ENCODE data around the gene SETDB2. TPM values are rescaled to one million over a fixed set of nuclear protein-coding genes. Genes with fewer than 3 reads are reported as not detected.

SETDB2 gene
- total and polyA plus RNA-seq, 4 donors: 1.9 to 6.2 (median 4.9) TPM

DNA sequence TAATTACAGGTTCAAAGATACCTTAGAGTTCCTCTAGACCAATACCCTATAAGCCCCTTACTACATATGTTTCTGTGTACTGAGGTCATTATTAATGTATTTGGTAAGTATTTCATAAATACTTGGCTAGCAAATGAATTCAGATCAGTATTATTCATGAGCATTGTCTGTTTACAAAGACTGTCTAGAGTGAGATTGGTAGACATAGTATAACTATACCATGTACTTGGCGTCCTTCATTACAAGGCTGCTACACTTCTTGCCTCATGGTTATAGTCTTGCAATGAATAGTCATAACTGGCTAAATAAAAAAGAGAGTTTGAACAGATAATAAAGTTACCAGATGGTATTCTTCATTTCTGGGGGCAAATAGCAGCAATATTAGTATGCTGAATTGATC is 12.1 kb downstream of the SETDB2 start:
- H3K9me3 ChIP-seq (ENCODE audit: control insufficient read depth in 4 of 4, low read length in 3 of 4): no peaks in the 10 kb centered on the region
- TF ChIP-seq, protein P1, sequence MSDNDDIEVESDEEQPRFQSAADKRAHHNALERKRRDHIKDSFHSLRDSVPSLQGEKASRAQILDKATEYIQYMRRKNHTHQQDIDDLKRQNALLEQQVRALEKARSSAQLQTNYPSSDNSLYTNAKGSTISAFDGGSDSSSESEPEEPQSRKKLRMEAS (IDR thresholded peaks at IDR 0.05): no peak
- TF ChIP-seq RXRA (IDR thresholded peaks at IDR 0.05) (no peak), FOXA2 (IDR thresholded peaks at IDR 0.05) (no peak), GABPA (IDR thresholded peaks at IDR 0.05 in 1 of 2, conservative IDR thresholded peaks at IDR 0.05 in 1 of 2) (no peak), TAF1 (conservative IDR thresholded peaks at IDR 0.05) (no peak), EGR1 (IDR thresholded peaks at IDR 0.05; ENCODE audit: low read depth in 2 of 2) (no peak), RAD21 (IDR thresholded peaks at IDR 0.05) (no peak), HNF4G (IDR thresholded peaks at IDR 0.05) (no peak), YY1 (IDR thresholded peaks at IDR 0.05) (no peak), SP1 (IDR thresholded peaks at IDR 0.05) (no peak), FOXA1 (IDR thresholded peaks at IDR 0.05) (no peak), HNF4A (conservative IDR thresholded peaks at IDR 0.05) (no peak)
- TF ChIP-seq, protein P2, sequence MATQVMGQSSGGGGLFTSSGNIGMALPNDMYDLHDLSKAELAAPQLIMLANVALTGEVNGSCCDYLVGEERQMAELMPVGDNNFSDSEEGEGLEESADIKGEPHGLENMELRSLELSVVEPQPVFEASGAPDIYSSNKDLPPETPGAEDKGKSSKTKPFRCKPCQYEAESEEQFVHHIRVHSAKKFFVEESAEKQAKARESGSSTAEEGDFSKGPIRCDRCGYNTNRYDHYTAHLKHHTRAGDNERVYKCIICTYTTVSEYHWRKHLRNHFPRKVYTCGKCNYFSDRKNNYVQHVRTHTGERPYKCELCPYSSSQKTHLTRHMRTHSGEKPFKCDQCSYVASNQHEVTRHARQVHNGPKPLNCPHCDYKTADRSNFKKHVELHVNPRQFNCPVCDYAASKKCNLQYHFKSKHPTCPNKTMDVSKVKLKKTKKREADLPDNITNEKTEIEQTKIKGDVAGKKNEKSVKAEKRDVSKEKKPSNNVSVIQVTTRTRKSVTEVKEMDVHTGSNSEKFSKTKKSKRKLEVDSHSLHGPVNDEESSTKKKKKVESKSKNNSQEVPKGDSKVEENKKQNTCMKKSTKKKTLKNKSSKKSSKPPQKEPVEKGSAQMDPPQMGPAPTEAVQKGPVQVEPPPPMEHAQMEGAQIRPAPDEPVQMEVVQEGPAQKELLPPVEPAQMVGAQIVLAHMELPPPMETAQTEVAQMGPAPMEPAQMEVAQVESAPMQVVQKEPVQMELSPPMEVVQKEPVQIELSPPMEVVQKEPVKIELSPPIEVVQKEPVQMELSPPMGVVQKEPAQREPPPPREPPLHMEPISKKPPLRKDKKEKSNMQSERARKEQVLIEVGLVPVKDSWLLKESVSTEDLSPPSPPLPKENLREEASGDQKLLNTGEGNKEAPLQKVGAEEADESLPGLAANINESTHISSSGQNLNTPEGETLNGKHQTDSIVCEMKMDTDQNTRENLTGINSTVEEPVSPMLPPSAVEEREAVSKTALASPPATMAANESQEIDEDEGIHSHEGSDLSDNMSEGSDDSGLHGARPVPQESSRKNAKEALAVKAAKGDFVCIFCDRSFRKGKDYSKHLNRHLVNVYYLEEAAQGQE (IDR thresholded peaks at IDR 0.05): no peak
- TF ChIP-seq, protein P3, sequence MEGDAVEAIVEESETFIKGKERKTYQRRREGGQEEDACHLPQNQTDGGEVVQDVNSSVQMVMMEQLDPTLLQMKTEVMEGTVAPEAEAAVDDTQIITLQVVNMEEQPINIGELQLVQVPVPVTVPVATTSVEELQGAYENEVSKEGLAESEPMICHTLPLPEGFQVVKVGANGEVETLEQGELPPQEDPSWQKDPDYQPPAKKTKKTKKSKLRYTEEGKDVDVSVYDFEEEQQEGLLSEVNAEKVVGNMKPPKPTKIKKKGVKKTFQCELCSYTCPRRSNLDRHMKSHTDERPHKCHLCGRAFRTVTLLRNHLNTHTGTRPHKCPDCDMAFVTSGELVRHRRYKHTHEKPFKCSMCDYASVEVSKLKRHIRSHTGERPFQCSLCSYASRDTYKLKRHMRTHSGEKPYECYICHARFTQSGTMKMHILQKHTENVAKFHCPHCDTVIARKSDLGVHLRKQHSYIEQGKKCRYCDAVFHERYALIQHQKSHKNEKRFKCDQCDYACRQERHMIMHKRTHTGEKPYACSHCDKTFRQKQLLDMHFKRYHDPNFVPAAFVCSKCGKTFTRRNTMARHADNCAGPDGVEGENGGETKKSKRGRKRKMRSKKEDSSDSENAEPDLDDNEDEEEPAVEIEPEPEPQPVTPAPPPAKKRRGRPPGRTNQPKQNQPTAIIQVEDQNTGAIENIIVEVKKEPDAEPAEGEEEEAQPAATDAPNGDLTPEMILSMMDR (IDR thresholded peaks at IDR 0.05; ENCODE audit: low read depth, low read length, missing input control): no peak
- TF ChIP-seq, protein P4, sequence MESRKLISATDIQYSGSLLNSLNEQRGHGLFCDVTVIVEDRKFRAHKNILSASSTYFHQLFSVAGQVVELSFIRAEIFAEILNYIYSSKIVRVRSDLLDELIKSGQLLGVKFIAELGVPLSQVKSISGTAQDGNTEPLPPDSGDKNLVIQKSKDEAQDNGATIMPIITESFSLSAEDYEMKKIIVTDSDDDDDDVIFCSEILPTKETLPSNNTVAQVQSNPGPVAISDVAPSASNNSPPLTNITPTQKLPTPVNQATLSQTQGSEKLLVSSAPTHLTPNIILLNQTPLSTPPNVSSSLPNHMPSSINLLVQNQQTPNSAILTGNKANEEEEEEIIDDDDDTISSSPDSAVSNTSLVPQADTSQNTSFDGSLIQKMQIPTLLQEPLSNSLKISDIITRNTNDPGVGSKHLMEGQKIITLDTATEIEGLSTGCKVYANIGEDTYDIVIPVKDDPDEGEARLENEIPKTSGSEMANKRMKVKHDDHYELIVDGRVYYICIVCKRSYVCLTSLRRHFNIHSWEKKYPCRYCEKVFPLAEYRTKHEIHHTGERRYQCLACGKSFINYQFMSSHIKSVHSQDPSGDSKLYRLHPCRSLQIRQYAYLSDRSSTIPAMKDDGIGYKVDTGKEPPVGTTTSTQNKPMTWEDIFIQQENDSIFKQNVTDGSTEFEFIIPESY (IDR thresholded peaks at IDR 0.05): no peak
- TF ChIP-seq, protein P5, sequence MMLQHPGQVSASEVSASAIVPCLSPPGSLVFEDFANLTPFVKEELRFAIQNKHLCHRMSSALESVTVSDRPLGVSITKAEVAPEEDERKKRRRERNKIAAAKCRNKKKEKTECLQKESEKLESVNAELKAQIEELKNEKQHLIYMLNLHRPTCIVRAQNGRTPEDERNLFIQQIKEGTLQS (IDR thresholded peaks at IDR 0.05): no peak
- 99% methylated on average over 1 of the region's 1 CpG for WGBS
- H3K4me1 ChIP-seq (ENCODE audit: control insufficient read depth in 4 of 4, insufficient read depth in 4 of 4, low read length in 3 of 4): peaks cover 0 to 6% (median 2%) of the 10 kb centered on the region in 4 donors
- H3K36me3 ChIP-seq (ENCODE audit: control insufficient read depth in 4 of 4, insufficient read depth in 3 of 4, low read depth in 1 of 4, low read length in 3 of 4): peaks cover 0 to 9% (median under 1%) of the 10 kb centered on the region in 4 donors
- no peak overlapping the region for H3K9ac ChIP-seq (ENCODE audit: low read depth in 1 of 2, low read length in 2 of 2)
- no peak overlapping the region for H3K4me3 ChIP-seq (ENCODE audit: low read depth in 1 of 3, low read length in 3 of 3)
- no peaks in the 10 kb centered on the region for H3K27me3 ChIP-seq (ENCODE audit: control insufficient read depth in 4 of 4, insufficient read depth in 4 of 4, low read length in 3 of 4)
- no peak for DNase-seq (ENCODE audit: low spot score)
- H3K27ac ChIP-seq (ENCODE audit: low read depth in 1 of 2, low read length in 2 of 2): no peak overlapping the region

DNA sequence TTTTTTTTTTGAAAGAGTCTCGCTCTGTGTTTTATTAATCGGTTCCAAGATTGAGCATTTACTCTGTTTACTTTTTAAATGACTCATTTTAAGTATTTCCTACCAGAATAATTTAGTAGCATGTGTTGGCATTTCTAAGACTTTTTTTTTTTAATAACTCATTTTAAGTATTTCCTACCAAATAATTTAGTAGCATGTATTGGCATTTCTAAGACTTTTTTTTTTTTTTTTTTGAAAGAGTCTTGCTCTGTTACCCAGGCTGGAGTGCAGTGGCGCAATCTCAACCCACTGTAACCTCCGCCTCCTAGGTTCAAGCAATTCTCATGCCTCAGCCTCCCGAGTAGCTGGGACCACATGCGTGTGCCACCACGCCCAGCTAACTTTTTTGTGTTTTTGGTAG is 13.1 kb downstream of the SETDB2 start:
- Histone ChIP-seq H3K9ac (ENCODE audit: low read depth in 1 of 2, low read length in 2 of 2) (no peak overlapping the region), H3K4me1 (ENCODE audit: control insufficient read depth in 4 of 4, insufficient read depth in 4 of 4, low read length in 3 of 4) (peaks cover 0 to 6% (median 2%) of the 10 kb centered on the region in 4 donors), H3K27me3 (ENCODE audit: control insufficient read depth in 4 of 4, insufficient read depth in 4 of 4, low read length in 3 of 4) (no peaks in the 10 kb centered on the region), H3K36me3 (ENCODE audit: control insufficient read depth in 4 of 4, insufficient read depth in 3 of 4, low read depth in 1 of 4, low read length in 3 of 4) (peaks cover 3 to 19% (median 7%) of the 10 kb centered on the region in 4 donors), H3K9me3 (ENCODE audit: control insufficient read depth in 4 of 4, low read length in 3 of 4) (no peaks in the 10 kb centered on the region), H3K27ac (ENCODE audit: low read depth in 1 of 2, low read length in 2 of 2) (no peak overlapping the region), H3K4me3 (ENCODE audit: low read depth in 1 of 3, low read length in 3 of 3) (no peak overlapping the region)
- WGBS: 87% methylated on average over 7 of the region's 7 CpGs
- DNase-seq (ENCODE audit: low spot score): no peak
- TF ChIP-seq EGR1 (IDR thresholded peaks at IDR 0.05; ENCODE audit: low read depth in 2 of 2) (no peak), FOXA1 (IDR thresholded peaks at IDR 0.05) (no peak), HNF4G (IDR thresholded peaks at IDR 0.05) (no peak), SP1 (IDR thresholded peaks at IDR 0.05) (no peak), FOXA2 (IDR thresholded peaks at IDR 0.05) (no peak), RAD21 (IDR thresholded peaks at IDR 0.05) (no peak), HNF4A (conservative IDR thresholded peaks at IDR 0.05) (no peak), JUND (IDR thresholded peaks at IDR 0.05) (no peak), YY1 (IDR thresholded peaks at IDR 0.05) (no peak), GABPA (IDR thresholded peaks at IDR 0.05 in 1 of 2, conservative IDR thresholded peaks at IDR 0.05 in 1 of 2) (no peak)
- TF ChIP-seq, protein P5 (IDR thresholded peaks at IDR 0.05): no peak
- TF ChIP-seq, protein P2 (IDR thresholded peaks at IDR 0.05): no peak

Measured in liver (tissue), 9 donors.